GM18505 (cell line): ENCODE data around the gene CCDC80.

Source experiments
- ATAC-seq: cut with Tn5 transposase; IDR thresholded peaks from one replicate; pipeline ENCODE4 v1.9.1; 2021; ENCODE audit not compliant: unreplicated experiment
- POLR2A ChIP-seq: IDR thresholded peaks from 4 replicates; pipeline ENCODE4 v1.6.1; 2011; ENCODE audit warnings: borderline replicate concordance; ENCODE audit not compliant: insufficient read depth, insufficient read length; ENCODE audit errors: extremely low read depth

Gene CCDC80

GRCh38 chr3:112611752-112612515, 29.0 kb downstream of the CCDC80 start:
- ATAC-seq = no peak
- no peak for TF ChIP-seq POLR2A

GRCh38 chr3:112610121-112610520, 30.8 kb downstream of the CCDC80 start:
- TF ChIP-seq POLR2A = no peak
- ATAC-seq = no peak

- ATAC-seq = no peak
- no peak for TF ChIP-seq POLR2A
Measured at GRCh38 chr3:112607863-112608262, 33.1 kb downstream of the CCDC80 start.

- ATAC-seq = no peak
- no peak for TF ChIP-seq POLR2A
Measured at GRCh38 chr3:112606098-112606497, 34.8 kb downstream of the CCDC80 start.

GRCh38 chr3:112605285-112605684, 35.7 kb downstream of the CCDC80 start:
- no peak for TF ChIP-seq POLR2A
- no peak for ATAC-seq

- no peak for TF ChIP-seq POLR2A
- no peak for ATAC-seq
Measured at GRCh38 chr3:112604536-112604935, 36.4 kb downstream of the CCDC80 start.

- no peak for TF ChIP-seq POLR2A
Measured at GRCh38 chr3:112602217-112602838, 38.6 kb downstream of the CCDC80 start.

GRCh38 chr3:112598731-112599130, 42.2 kb downstream of the CCDC80 start:
- no peak for ATAC-seq
- no peak for TF ChIP-seq POLR2A

More at GRCh38 chr3:112602217-112602838, 38.6 kb downstream of the CCDC80 start:
- peak; percentile 81 for ATAC-seq

GRCh38 chr3:112597945-112598344, 43.0 kb downstream of the CCDC80 start:
- TF ChIP-seq POLR2A = no peak
- no peak for ATAC-seq

- ATAC-seq = no peak
- TF ChIP-seq POLR2A = no peak
Measured at GRCh38 chr3:112594856-112595255, 46.1 kb downstream of the CCDC80 start.

- no peak for TF ChIP-seq POLR2A
- no peak for ATAC-seq
Measured at GRCh38 chr3:112593258-112593657, 47.7 kb downstream of the CCDC80 start.

GRCh38 chr3:112587336-112587735, 53.6 kb downstream of the CCDC80 start:
- no peak for ATAC-seq
- no peak for TF ChIP-seq POLR2A

GRCh38 chr3:112585782-112586181, 55.2 kb downstream of the CCDC80 start:
- ATAC-seq = no peak
- TF ChIP-seq POLR2A = no peak

- no peak for TF ChIP-seq POLR2A
- ATAC-seq = no peak
Measured at GRCh38 chr3:112583105-112583504, 57.8 kb downstream of the CCDC80 start.

GRCh38 chr3:112582244-112582874, 58.6 kb downstream of the CCDC80 start:
- no peak for TF ChIP-seq POLR2A
- no peak for ATAC-seq

GRCh38 chr3:112579697-112580096, 61.2 kb downstream of the CCDC80 start:
- TF ChIP-seq POLR2A = no peak

More at GRCh38 chr3:112579697-112580096, 61.2 kb downstream of the CCDC80 start:
- ATAC-seq = no peak
